K562 (cell line): Measurements from ENCODE around the gene LBR. TPM values are rescaled to one million over a fixed set of nuclear protein-coding genes. Genes with fewer than 3 reads are reported as not detected.

Experiments
- ATAC-seq: fragments of 200-7000 bp; cut with Tn5 transposase; 3 replicates; pipeline ENCODE4 v1.9.1; 2020; ENCODE audit warnings: moderate library complexity
- BruUV-seq: library from RNA; stranded (reverse); fragments of 400-500 nt; replicated peaks from 2 replicates; lab custom pipeline; 2021; lab: Mats Ljungman, UMichigan
- CTCF ChIA-PET: fragments of 300-600 bp; formaldehyde crosslinking; extraction: SDS; loops from one replicate; lab custom pipeline; 2021; ENCODE audit warnings: low intra/inter-chr PET ratio; lab: Yijun Ruan, JAX
- POLR2A ChIA-PET: fragments of 300-600, 350-650 bp; sonication (Branson Sonifier 250); formaldehyde crosslinking; extraction: SDS; loops from one replicate; lab custom pipeline; 2021; ENCODE audit warnings: antibody characterized with exemption, inconsistent platforms; lab: Yijun Ruan, JAX
- DNase-seq, 4 experiments: peaks; one replicate each; pipeline versions ENCODE4 v3.0.0 to v3.0.0-alpha.2; 2011 to 2018; ENCODE audit warnings: low spot score in 3 of 4, mixed read lengths in 3 of 4; ENCODE audit errors: extremely low read depth in 1 of 4
- FAIRE-seq: peaks from 2 replicates; lab custom pipeline; 2011; peaks lifted over from hg19 to GRCh38; lab: Jason Lieb, UNC
- H2AFZ ChIP-seq: 2 replicates; pipeline ENCODE4 v1.6.0; 2011; ENCODE audit warnings: low read depth, low read length, control low read depth, inconsistent platforms
- H3K27ac ChIP-seq: fragments of 200-600 bp; 3 replicates; pipeline ENCODE4 v1.8.0; 2011; ENCODE audit warnings: low read depth, mild to moderate bottlenecking, control low read depth, inconsistent platforms, low read length, moderate library complexity, mixed read lengths; ENCODE audit errors: extremely low read depth
- H3K27me3 ChIP-seq, 2 experiments: fragments of 300-600 bp in 1 of 2; 2 replicates in 1 of 2; 3 replicates in 1 of 2; pipeline versions ENCODE4 v1.6.0 to v1.8.0; 2011; ENCODE audit warnings: inconsistent platforms in 2 of 2, low read length in 2 of 2, mild to moderate bottlenecking in 1 of 2, mixed read lengths in 1 of 2, moderate library complexity in 1 of 2; ENCODE audit not compliant: control insufficient read depth in 2 of 2, insufficient read depth in 2 of 2
- H3K36me3 ChIP-seq: fragments of 300-600 bp; 3 replicates; pipeline ENCODE4 v1.8.0; 2011; ENCODE audit warnings: mild to moderate bottlenecking, low read length, inconsistent platforms; ENCODE audit not compliant: control insufficient read depth, insufficient read depth
- H3K4me1 ChIP-seq, 2 experiments: fragments of 200-600 bp in 1 of 2; replicated peaks in 1 of 2; 2 replicates in 1 of 2; 3 replicates in 1 of 2; pipeline versions ENCODE4 v1.5.1 to v1.8.0; 2011; ENCODE audit warnings: inconsistent platforms in 2 of 2, low read length in 2 of 2, mild to moderate bottlenecking in 1 of 2, mixed read lengths in 1 of 2, moderate library complexity in 1 of 2; ENCODE audit not compliant: control insufficient read depth in 2 of 2, insufficient read depth in 2 of 2
- H3K4me2 ChIP-seq: 2 replicates; pipeline ENCODE4 v1.6.1; 2011; ENCODE audit warnings: low read length, control low read depth, inconsistent platforms, mixed read lengths; ENCODE audit not compliant: insufficient read depth
- H3K4me3 ChIP-seq: fragments of 200-600 bp; sonication (generic), shearing (Covaris generic); 2 replicates; pipeline ENCODE4 v1.5.1; 2016; ENCODE audit warnings: control low read depth, inconsistent platforms
- H3K79me2 ChIP-seq: fragments of 200-600 bp; 3 replicates; pipeline ENCODE4 v1.8.0; 2011; ENCODE audit warnings: low read length, inconsistent platforms; ENCODE audit not compliant: control insufficient read depth, insufficient read depth
- H3K9ac ChIP-seq, 2 experiments: 2 replicates each; pipeline versions ENCODE4 v1.6.0 to v1.6.1; 2011; ENCODE audit warnings: low read depth in 2 of 2, low read length in 2 of 2, control low read depth in 1 of 2, inconsistent platforms in 1 of 2, mild to moderate bottlenecking in 1 of 2, mixed read lengths in 1 of 2; ENCODE audit not compliant: insufficient read depth in 1 of 2
- H3K9me1 ChIP-seq: one replicate; pipeline ENCODE4 v1.6.0; 2011; ENCODE audit warnings: inconsistent platforms, mild to moderate bottlenecking, low read length, moderate library complexity; ENCODE audit not compliant: control insufficient read depth, insufficient read depth
- H3K9me3 ChIP-seq: replicated peaks from 2 replicates; pipeline ENCODE4 v1.5.1; 2011; ENCODE audit warnings: low read depth, low read length, inconsistent platforms; ENCODE audit not compliant: control insufficient read depth, insufficient read depth
- H4K20me1 ChIP-seq: replicated peaks from 2 replicates; pipeline ENCODE4 v1.6.1; 2011; ENCODE audit warnings: low read length, inconsistent platforms, mixed read lengths; ENCODE audit not compliant: control insufficient read depth, insufficient read depth
- AFF1 ChIP-seq, 2 experiments: fragments of 450-650 bp; IDR thresholded peaks; 2 replicates each; pipeline ENCODE4 v1.6.1; 2018; ENCODE audit warnings: mild to moderate bottlenecking in 2 of 2, low read depth in 1 of 2; ENCODE audit not compliant: partially characterized antibody in 2 of 2
- BRF1 ChIP-seq: IDR thresholded peaks from 3 replicates; pipeline ENCODE4 v1.6.1; 2011; ENCODE audit warnings: borderline replicate concordance, mild to moderate bottlenecking; ENCODE audit not compliant: insufficient read length; ENCODE audit errors: extremely low read depth
- CCAR2 ChIP-seq: fragments of 200-400 bp; formaldehyde crosslinking; IDR thresholded peaks from 2 replicates; pipeline ENCODE4 v1.6.1; 2017; ENCODE audit warnings: mild to moderate bottlenecking, low read depth, low read length
- CTCFL ChIP-seq: IDR thresholded peaks from 2 replicates; pipeline ENCODE4 v1.6.1; 2011; ENCODE audit warnings: borderline replicate concordance, low read depth, mild to moderate bottlenecking, moderate library complexity, low read length; ENCODE audit not compliant: insufficient read depth, poor library complexity, severe bottlenecking
- NFE2L1 ChIP-seq: fragments of 450-650 bp; IDR thresholded peaks from 2 replicates; pipeline ENCODE4 v1.6.1; 2016; ENCODE audit warnings: missing genetic modification characterization, low read depth, mild to moderate bottlenecking, missing compliant biosample characterization, moderate library complexity, borderline replicate concordance
- NFRKB ChIP-seq: fragments of 450-650 bp; IDR thresholded peaks from 2 replicates; pipeline ENCODE4 v1.6.1; 2016; ENCODE audit warnings: low read depth
- TRIM24 ChIP-seq, 2 experiments: fragments of 450-650 bp; IDR thresholded peaks; 2 replicates each; pipeline ENCODE4 v1.6.1; 2016
- WGBS: fragments of 100-300 bp; shearing (Covaris generic); methylation state at CpG from one replicate; pipeline ENCODE4 v1.1.6; 2016; ENCODE audit warnings: low coverage, mixed read lengths; ENCODE audit not compliant: insufficient coverage; ENCODE audit errors: missing lambda C conversion rate; 5-methylcytosine and 5-hydroxymethylcytosine counted together
- in situ Hi-C: fragments of 300-500 bp; cut with MboI; formaldehyde crosslinking; loops from 4 replicates; pipeline ENCODE4 v1.15.0; 2018; ENCODE audit warnings: inconsistent platforms, mixed read lengths
- intact Hi-C: fragments of 100-400 bp; cut with micrococcal nuclease; formaldehyde crosslinking; loops from 2 replicates; pipeline ENCODE4 v1.14.2; 2022
- polyA plus RNA-seq, 8 experiments: library from polyadenylated mRNA; depleted of rRNA in 4 of 8; stranded (reverse) in 5 of 8; unstranded in 3 of 8; fragments of >200 nt; fragmentation: Nextera tagmentation in 2 of 8; fragmentation: Illumina TruSeq in 1 of 8; extraction: Ambion mirVana in 2 of 8; extraction: Trizol in 1 of 8; gene quantifications; 2 replicates each; pipeline versions ENCODE4 v1.2.1 to v1.2.3, GENCODE V29; 2011 to 2014; ENCODE audit warnings: inconsistent platforms in 1 of 8, missing spikeins in 1 of 8
- total RNA-seq, 7 experiments: library from RNA; depleted of rRNA in 6 of 7; stranded (reverse); fragments of >200 nt in 6 of 7; fragmentation: Illumina TruSeq in 2 of 7; extraction: Trizol in 2 of 7; gene quantifications; 2 replicates each; pipeline versions ENCODE4 v1.2.1 to v1.2.3, GENCODE V29; 2011 to 2021; ENCODE audit warnings: low replicate concordance in 1 of 7
- TF ChIP-seq, protein P1 (sequence below): fragments of 150-350 bp; IDR thresholded peaks from 2 replicates; pipeline ENCODE4 v1.6.1; 2014; ENCODE audit warnings: low read depth, mild to moderate bottlenecking, low read length, borderline replicate concordance
- TF ChIP-seq, protein P2 (sequence below): fragments of 450-650 bp; formaldehyde crosslinking; IDR thresholded peaks from 2 replicates; pipeline ENCODE4 v1.4.0; 2020; ENCODE audit warnings: mild to moderate bottlenecking, moderate library complexity

LBR gene
- total and polyA plus RNA-seq, 9 of the 15 experiments (the other 6 are each of a cell fraction or from before 2014, with no cell fraction given) = 102 to 229 (median 197) TPM

DNA sequence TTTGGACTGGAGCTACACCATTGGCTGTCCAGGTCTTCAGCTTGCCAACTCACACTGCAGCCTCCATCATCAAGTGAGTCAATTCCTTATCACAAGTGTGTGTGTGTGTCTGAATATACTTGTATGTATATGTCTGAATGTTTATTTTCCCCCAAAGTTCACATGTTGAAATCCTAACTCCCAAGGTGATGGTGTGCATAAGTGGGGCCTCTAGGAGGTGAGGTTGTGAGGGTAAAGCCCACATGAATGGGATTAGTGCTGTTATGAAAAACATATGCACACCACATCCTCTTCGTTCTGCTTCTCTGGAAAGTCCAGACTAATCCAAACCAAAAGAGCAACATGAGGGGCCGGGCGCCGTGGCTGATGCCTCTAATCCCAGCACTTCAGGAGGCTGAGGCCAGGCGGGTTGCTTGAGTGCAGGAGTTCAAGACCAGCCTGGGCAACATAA lies 48.7 kb upstream of the LBR start:
- DNase-seq = no peak
- H2AFZ ChIP-seq = no peak overlapping the region
- no peak for TF ChIP-seq TRIM24 (IDR thresholded peaks at IDR 0.05)
- TF ChIP-seq, protein P1, sequence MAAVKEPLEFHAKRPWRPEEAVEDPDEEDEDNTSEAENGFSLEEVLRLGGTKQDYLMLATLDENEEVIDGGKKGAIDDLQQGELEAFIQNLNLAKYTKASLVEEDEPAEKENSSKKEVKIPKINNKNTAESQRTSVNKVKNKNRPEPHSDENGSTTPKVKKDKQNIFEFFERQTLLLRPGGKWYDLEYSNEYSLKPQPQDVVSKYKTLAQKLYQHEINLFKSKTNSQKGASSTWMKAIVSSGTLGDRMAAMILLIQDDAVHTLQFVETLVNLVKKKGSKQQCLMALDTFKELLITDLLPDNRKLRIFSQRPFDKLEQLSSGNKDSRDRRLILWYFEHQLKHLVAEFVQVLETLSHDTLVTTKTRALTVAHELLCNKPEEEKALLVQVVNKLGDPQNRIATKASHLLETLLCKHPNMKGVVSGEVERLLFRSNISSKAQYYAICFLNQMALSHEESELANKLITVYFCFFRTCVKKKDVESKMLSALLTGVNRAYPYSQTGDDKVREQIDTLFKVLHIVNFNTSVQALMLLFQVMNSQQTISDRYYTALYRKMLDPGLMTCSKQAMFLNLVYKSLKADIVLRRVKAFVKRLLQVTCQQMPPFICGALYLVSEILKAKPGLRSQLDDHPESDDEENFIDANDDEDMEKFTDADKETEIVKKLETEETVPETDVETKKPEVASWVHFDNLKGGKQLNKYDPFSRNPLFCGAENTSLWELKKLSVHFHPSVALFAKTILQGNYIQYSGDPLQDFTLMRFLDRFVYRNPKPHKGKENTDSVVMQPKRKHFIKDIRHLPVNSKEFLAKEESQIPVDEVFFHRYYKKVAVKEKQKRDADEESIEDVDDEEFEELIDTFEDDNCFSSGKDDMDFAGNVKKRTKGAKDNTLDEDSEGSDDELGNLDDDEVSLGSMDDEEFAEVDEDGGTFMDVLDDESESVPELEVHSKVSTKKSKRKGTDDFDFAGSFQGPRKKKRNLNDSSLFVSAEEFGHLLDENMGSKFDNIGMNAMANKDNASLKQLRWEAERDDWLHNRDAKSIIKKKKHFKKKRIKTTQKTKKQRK = no peak
- no peak for TF ChIP-seq BRF1
- TF ChIP-seq AFF1 (IDR thresholded peaks at IDR 0.05; ENCODE audit: low read depth in 1 of 2, partially characterized antibody in 2 of 2) = no peak
- no peak for TF ChIP-seq CCAR2
- TF ChIP-seq, protein P2, sequence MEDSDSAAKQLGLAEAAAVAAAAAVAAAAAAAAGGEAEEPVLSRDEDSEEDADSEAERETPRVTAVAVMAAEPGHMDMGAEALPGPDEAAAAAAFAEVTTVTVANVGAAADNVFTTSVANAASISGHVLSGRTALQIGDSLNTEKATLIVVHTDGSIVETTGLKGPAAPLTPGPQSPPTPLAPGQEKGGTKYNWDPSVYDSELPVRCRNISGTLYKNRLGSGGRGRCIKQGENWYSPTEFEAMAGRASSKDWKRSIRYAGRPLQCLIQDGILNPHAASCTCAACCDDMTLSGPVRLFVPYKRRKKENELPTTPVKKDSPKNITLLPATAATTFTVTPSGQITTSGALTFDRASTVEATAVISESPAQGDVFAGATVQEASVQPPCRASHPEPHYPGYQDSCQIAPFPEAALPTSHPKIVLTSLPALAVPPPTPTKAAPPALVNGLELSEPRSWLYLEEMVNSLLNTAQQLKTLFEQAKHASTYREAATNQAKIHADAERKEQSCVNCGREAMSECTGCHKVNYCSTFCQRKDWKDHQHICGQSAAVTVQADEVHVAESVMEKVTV (CRISPR knock-in tag) = no peak
- no peak for TF ChIP-seq CTCFL
- no peak for TF ChIP-seq NFRKB
- TF ChIP-seq NFE2L1 (tag) = no peak

More for the DNA sequence above, 48.7 kb upstream of the LBR start:
- ATAC-seq (no peak), FAIRE-seq (no peak)
- Histone ChIP-seq H3K27me3 (peaks cover 22 to 46% of the 10 kb centered on the region in 2 experiments; a peak in 4 of 5 replicates), H3K4me3 (no peak overlapping the region), H3K79me2 (no peaks in the 10 kb centered on the region), H3K4me1 (peaks cover 0 to 13% of the 10 kb centered on the region in 2 experiments; a peak in 3 of 5 replicates), H4K20me1 (0 out of 2 replicates have a peak, but pooled peaks cover 7% of the 10 kb centered on the region), H3K9me1 (no peaks in the 10 kb centered on the region), H3K9me3 (no peaks in the 10 kb centered on the region), H3K36me3 (no peaks in the 10 kb centered on the region), H3K4me2 (no peak overlapping the region), H3K9ac (no peak overlapping the region), H3K27ac (no peak overlapping the region)
- POLR2A ChIA-PET = interaction anchor here (0.5 kb wide), 1 partner anchor 291 kb away, joined by 4 read pairs; no protein-coding TSS in a partner anchor
- intact Hi-C loops = no loop called here
- BruUV-seq = no TSS peak
- in situ Hi-C loops = loop anchor here (5.0 to 10.0 kb wide), 5 partner anchors 301 to 718 kb away; partner anchors contain the start of gene SRP9
- WGBS = 31% methylated on average over 5 of the region's 5 CpGs
- CTCF ChIA-PET = interaction anchor here (0.6 to 4.3 kb wide), 10 partner anchors 12 to 588 kb away, joined by 3 to 133 read pairs (median 5); partner anchors contain the start of gene SRP9
